Astrocyte of the spinal cord (primary cell): ENCODE results near the gene OXNAD1.

Source experiments
- DNase-seq: peaks from one replicate; pipeline ENCODE4 v3.0.0; 2011; ENCODE audit warnings: low read depth, low spot score
- H3K4me3 ChIP-seq: 2 replicates; pipeline ENCODE4 v1.5.1; 2011; ENCODE audit warnings: low read depth, mild to moderate bottlenecking, low read length, moderate library complexity
- in situ Hi-C: cut with HindIII; loops from 2 replicates; pipeline ENCODE4 v1.10.0; 2017; ENCODE audit warnings: low sequenced_read_pairs
- TF ChIP-seq, protein P1 (sequence below): IDR thresholded peaks from 2 replicates; pipeline ENCODE4 v1.5.1; 2012; ENCODE audit warnings: low read depth, mild to moderate bottlenecking, low read length, inconsistent platforms

The OXNAD1 gene

DNA sequence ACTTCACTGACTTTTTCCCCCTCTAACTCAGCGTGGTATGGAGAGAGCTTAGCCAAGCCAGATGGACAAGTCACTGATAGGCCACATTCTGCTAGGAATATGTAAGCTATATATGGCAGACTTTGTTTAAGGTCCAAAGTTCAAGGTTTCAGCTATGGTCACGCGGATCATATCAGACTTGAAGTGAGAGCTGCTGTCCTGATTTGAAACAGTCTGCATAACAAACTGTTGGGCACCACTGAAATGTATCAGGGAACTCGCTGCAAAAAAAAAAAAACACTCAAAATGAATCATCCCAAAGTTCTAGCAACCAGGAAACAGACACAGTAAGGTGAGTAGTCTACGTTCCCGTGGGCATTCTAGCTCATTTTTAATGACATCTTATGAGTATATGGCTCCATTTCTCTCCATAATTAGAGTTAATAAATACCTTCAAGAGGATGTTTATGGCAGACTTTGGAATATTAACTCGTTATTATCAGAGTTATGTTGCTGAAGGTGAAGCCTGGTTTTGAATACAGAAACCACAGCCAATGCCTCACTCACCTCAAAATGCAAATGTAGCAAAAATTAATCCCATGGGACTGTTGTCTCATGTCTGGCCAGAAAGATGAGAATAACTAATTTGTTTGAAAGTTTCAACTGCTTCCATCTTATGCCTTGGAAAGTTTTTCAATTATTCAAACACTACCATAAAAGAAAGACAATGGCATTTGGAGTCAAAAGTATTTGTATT, 12.6 kb upstream of the OXNAD1 start:
- in situ Hi-C loops, result no loop called here
- no peak for DNase-seq
- TF ChIP-seq, protein P1, sequence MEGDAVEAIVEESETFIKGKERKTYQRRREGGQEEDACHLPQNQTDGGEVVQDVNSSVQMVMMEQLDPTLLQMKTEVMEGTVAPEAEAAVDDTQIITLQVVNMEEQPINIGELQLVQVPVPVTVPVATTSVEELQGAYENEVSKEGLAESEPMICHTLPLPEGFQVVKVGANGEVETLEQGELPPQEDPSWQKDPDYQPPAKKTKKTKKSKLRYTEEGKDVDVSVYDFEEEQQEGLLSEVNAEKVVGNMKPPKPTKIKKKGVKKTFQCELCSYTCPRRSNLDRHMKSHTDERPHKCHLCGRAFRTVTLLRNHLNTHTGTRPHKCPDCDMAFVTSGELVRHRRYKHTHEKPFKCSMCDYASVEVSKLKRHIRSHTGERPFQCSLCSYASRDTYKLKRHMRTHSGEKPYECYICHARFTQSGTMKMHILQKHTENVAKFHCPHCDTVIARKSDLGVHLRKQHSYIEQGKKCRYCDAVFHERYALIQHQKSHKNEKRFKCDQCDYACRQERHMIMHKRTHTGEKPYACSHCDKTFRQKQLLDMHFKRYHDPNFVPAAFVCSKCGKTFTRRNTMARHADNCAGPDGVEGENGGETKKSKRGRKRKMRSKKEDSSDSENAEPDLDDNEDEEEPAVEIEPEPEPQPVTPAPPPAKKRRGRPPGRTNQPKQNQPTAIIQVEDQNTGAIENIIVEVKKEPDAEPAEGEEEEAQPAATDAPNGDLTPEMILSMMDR, result no peak
- no peak overlapping the region for H3K4me3 ChIP-seq

GRCh38 chr3:16252988-16253387, 12.0 kb upstream of the OXNAD1 start:
- no peak for DNase-seq
- TF ChIP-seq, protein P1, result no peak
- in situ Hi-C loops, result no loop called here
- no peak overlapping the region for H3K4me3 ChIP-seq

GRCh38 chr3:16253601-16254000, 11.4 kb upstream of the OXNAD1 start:
- TF ChIP-seq, protein P1, result no peak
- no peak for DNase-seq
- H3K4me3 ChIP-seq, result no peak overlapping the region
- in situ Hi-C loops, result no loop called here

DNA sequence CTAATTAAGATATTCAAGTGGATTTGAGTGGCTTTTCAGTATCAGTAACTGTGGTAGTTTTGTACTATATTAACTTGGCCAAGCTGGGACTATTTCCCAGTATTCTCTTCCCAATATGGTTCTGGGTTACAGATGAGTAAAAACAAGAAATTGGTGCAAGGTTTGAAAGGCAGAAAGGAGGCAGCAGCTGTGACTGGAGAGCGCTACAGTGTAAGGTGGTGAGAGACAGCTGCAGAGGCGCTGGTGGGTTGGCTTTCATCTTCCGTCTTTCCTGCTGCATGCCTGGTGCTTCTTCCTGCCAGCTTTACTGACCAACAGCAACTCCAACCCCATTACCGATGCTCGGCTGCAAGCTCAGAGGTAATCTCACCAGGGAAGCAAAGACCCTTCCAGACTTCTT, 10.1 kb upstream of the OXNAD1 start:
- TF ChIP-seq, protein P1, result no peak
- no peak overlapping the region for H3K4me3 ChIP-seq
- no peak for DNase-seq
- in situ Hi-C loops, result no loop called here

GRCh38 chr3:16255326-16255725, 9.7 kb upstream of the OXNAD1 start:
- TF ChIP-seq, protein P1, result no peak
- in situ Hi-C loops, result no loop called here
- no peak overlapping the region for H3K4me3 ChIP-seq
- DNase-seq, result no peak

GRCh38 chr3:16255726-16256125, 9.3 kb upstream of the OXNAD1 start:
- DNase-seq, result no peak
- in situ Hi-C loops, result no loop called here
- H3K4me3 ChIP-seq, result no peak overlapping the region
- TF ChIP-seq, protein P1, result no peak
